K562 (cell line): ENCODE data around the gene PHC1. TPM values are rescaled to one million over a fixed set of nuclear protein-coding genes. Genes with fewer than 3 reads are reported as not detected.

ENCODE experiments used
- DDX20 ChIP-seq: fragments of 450-650 bp; IDR thresholded peaks from 2 replicates; pipeline ENCODE4 v1.6.1; 2016; ENCODE audit warnings: missing genetic modification characterization, low read depth, mild to moderate bottlenecking, missing compliant biosample characterization, moderate library complexity
- HNRNPLL ChIP-seq: fragments of 200-400 bp; formaldehyde crosslinking; IDR thresholded peaks from 2 replicates; pipeline ENCODE4 v1.6.1; 2017; ENCODE audit warnings: low read length, low read depth, mild to moderate bottlenecking; ENCODE audit not compliant: poor library complexity, severe bottlenecking
- MCM3 ChIP-seq: fragments of 450-650 bp; IDR thresholded peaks from 2 replicates; pipeline ENCODE4 v1.6.1; 2016
- TOE1 ChIP-seq, 2 experiments: fragments of 450-650 bp in 1 of 2; sonication (generic) in 1 of 2; formaldehyde crosslinking in 1 of 2; IDR thresholded peaks; 2 replicates each; pipeline versions ENCODE4 v1.7.1 to v1.8.0; 2016 to 2022; ENCODE audit warnings: borderline replicate concordance in 2 of 2, mild to moderate bottlenecking in 2 of 2, antibody characterized with exemption in 1 of 2, inconsistent platforms in 1 of 2, low read depth in 1 of 2, missing genetic modification reagents in 1 of 2, moderate library complexity in 1 of 2
- U2AF2 ChIP-seq: fragments of 200-400 bp; formaldehyde crosslinking; optimal IDR thresholded peaks from 2 replicates; pipeline ENCODE3; 2017; ENCODE audit warnings: low read depth, mild to moderate bottlenecking, low read length
- ZNF253 ChIP-seq: fragments of 250-450 bp; sonication (Bioruptor Pico); conservative IDR thresholded peaks from 2 replicates; pipeline ENCODE4 v1.6.1; 2021; ENCODE audit warnings: mild to moderate bottlenecking
- ZNF282 ChIP-seq: sonication (generic); formaldehyde crosslinking; IDR thresholded peaks from 2 replicates; pipeline ENCODE4 v1.8.1; 2023; ENCODE audit warnings: missing genetic modification reagents
- ZNF584 ChIP-seq: fragments of 200-800 bp; sonication (Bioruptor generic); IDR thresholded peaks from 2 replicates; pipeline ENCODE4 v1.6.1; 2016; ENCODE audit warnings: low read depth, mild to moderate bottlenecking, missing genetic modification characterization, missing compliant biosample characterization
- ZNF780A ChIP-seq: fragments of 250-450 bp; sonication (Bioruptor Pico); IDR thresholded peaks from 2 replicates; pipeline ENCODE4 v1.5.0; 2021; ENCODE audit warnings: mild to moderate bottlenecking
- ZZZ3 ChIP-seq: fragments of 450-650 bp; IDR thresholded peaks from 2 replicates; pipeline ENCODE4 v1.6.1; 2016; ENCODE audit warnings: antibody characterized with exemption, mild to moderate bottlenecking, moderate library complexity
- polyA plus RNA-seq, 8 experiments: library from polyadenylated mRNA; depleted of rRNA in 4 of 8; stranded (reverse) in 5 of 8; unstranded in 3 of 8; fragments of >200 nt; fragmentation: Nextera tagmentation in 2 of 8; fragmentation: Illumina TruSeq in 1 of 8; extraction: Ambion mirVana in 2 of 8; extraction: Trizol in 1 of 8; gene quantifications; 2 replicates each; pipeline versions ENCODE4 v1.2.1 to v1.2.3, GENCODE V29; 2011 to 2014; ENCODE audit warnings: inconsistent platforms in 1 of 8, missing spikeins in 1 of 8
- total RNA-seq, 7 experiments: library from RNA; depleted of rRNA in 6 of 7; stranded (reverse); fragments of >200 nt in 6 of 7; fragmentation: Illumina TruSeq in 2 of 7; extraction: Trizol in 2 of 7; gene quantifications; 2 replicates each; pipeline versions ENCODE4 v1.2.1 to v1.2.3, GENCODE V29; 2011 to 2021; ENCODE audit warnings: low replicate concordance in 1 of 7
- TF ChIP-seq, protein P1 (sequence below): fragments of 450-650 bp; IDR thresholded peaks from 2 replicates; pipeline ENCODE4 v1.6.1; 2016; ENCODE audit warnings: antibody characterized with exemption

PHC1 gene
- total and polyA plus RNA-seq, 9 of the 15 experiments (the other 6 are each of a cell fraction or from before 2014, with no cell fraction given), result 1.9 to 13.7 (median 6.9) TPM

DNA sequence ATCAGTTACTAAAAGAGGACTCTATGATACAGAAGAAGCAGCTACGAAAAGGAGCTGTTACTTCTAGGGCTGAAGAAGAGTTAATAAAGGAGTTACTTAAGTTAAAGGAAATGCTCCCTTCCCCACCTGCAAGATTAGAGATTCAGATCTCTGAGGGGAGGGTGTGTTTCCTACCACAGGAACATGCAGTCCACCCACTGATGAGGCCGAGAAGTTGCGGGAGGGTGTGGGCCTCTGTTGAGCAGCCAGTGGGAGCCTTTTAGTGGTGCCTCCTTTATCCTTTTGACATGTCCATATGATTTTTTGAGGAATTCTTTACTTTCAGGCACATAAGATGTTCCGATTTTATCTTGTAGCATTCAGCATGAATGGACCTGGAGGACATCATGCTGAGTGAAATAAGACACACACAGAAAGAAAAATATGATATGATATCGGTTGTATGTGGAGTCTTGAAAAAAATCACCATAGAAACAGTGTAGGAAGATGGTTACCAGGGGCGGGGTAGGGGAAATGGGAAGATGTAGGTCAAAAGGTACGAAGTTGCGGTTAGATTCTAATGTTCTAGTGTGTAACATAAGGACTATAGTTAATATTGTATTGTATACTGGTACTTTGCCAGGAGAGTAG is 39.6 kb downstream of the PHC1 start (continued):
- TF ChIP-seq, protein P1, sequence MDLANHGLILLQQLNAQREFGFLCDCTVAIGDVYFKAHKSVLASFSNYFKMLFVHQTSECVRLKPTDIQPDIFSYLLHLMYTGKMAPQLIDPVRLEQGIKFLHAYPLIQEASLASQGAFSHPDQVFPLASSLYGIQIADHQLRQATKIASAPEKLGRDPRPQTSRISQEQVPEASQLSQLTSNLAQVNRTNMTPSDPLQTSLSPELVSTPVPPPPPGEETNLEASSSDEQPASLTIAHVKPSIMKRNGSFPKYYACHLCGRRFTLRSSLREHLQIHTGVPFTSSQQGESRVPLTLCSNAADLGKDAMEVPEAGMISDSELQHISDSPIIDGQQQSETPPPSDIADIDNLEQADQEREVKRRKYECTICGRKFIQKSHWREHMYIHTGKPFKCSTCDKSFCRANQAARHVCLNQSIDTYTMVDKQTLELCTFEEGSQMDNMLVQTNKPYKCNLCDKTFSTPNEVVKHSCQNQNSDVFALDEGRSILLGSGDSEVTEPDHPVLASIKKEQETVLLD, result no peak
- TF ChIP-seq U2AF2 (no peak), TOE1 (IDR thresholded peaks at IDR 0.05; ENCODE audit: borderline replicate concordance) (no peak), TOE1 (CRISPR knock-in tag; IDR thresholded peaks at IDR 0.05; ENCODE audit: borderline replicate concordance, low read depth) (no peak), MCM3 (no peak), ZNF780A (no peak), ZNF282 (CRISPR knock-in tag) (no peak), ZNF253 (CRISPR knock-in tag) (no peak), ZZZ3 (no peak), DDX20 (tag) (no peak), ZNF584 (CRISPR knock-in tag) (no peak), HNRNPLL (no peak)
